Measurements from ENCODE around the gene LAMA1.

DNA sequence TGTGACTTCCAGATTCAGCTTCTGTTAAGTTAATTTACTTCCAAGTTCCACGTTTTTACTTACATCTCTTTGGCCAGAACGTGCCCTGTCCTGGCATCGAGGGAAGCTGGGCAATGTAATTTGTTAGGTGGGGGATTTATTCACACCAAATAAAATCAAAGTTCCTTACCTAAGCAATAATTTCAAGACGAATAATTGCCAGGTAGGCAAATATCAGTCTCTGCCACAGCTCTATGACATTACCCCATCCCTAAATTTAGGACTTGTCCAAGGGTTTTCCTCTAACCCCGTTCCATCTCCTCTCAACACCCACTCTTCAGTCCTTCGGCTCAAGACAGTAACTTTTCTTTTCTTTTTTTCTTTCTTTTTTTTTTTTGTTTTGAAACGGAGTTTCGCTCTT lies 38.3 kb upstream of the LAMA1 start:
- TF ChIP-seq, protein P1, sequence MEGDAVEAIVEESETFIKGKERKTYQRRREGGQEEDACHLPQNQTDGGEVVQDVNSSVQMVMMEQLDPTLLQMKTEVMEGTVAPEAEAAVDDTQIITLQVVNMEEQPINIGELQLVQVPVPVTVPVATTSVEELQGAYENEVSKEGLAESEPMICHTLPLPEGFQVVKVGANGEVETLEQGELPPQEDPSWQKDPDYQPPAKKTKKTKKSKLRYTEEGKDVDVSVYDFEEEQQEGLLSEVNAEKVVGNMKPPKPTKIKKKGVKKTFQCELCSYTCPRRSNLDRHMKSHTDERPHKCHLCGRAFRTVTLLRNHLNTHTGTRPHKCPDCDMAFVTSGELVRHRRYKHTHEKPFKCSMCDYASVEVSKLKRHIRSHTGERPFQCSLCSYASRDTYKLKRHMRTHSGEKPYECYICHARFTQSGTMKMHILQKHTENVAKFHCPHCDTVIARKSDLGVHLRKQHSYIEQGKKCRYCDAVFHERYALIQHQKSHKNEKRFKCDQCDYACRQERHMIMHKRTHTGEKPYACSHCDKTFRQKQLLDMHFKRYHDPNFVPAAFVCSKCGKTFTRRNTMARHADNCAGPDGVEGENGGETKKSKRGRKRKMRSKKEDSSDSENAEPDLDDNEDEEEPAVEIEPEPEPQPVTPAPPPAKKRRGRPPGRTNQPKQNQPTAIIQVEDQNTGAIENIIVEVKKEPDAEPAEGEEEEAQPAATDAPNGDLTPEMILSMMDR (conservative IDR thresholded peaks at IDR 0.05; ENCODE audit: low read depth, low read length): no peak
- TF ChIP-seq CEBPB (IDR thresholded peaks at IDR 0.05; ENCODE audit: low read depth, low read length) (no peak), POLR2A (IDR thresholded peaks at IDR 0.05; ENCODE audit: low read depth, low read length) (no peak), RAD21 (IDR thresholded peaks at IDR 0.05; ENCODE audit: low read length) (no peak)
